HepG2 (cell line): Measurements from ENCODE around the gene KXD1. TPM values are rescaled to one million over a fixed set of nuclear protein-coding genes. Genes with fewer than 3 reads are reported as not detected.
A peak's percentile ranks its signal among the peaks of the same experiment; 100 is the strongest.

ENCODE experiments used
- DR1 ChIP-seq: sonication (generic); formaldehyde crosslinking; IDR thresholded peaks from 2 replicates; pipeline ENCODE4 v1.8.0; 2021; ENCODE audit warnings: mild to moderate bottlenecking, missing genetic modification reagents, inconsistent platforms
- FOXK2 ChIP-seq: fragments of 450-650 bp; IDR thresholded peaks from 2 replicates; pipeline ENCODE4 v1.6.1; 2016
- FOXO1 ChIP-seq: sonication (generic); formaldehyde crosslinking; IDR thresholded peaks from 2 replicates; pipeline ENCODE4 v1.4.0; 2020; ENCODE audit warnings: missing genetic modification reagents
- FOXP1 ChIP-seq, 2 experiments: fragments of 450-650 bp in 1 of 2; IDR thresholded peaks; 2 replicates each; pipeline ENCODE4 v1.6.1; 2017 to 2018; ENCODE audit warnings: antibody characterized with exemption in 1 of 2
- HDAC1 ChIP-seq: sonication (generic); formaldehyde crosslinking; IDR thresholded peaks from 2 replicates; pipeline ENCODE4 v1.5.1; 2020; ENCODE audit warnings: mild to moderate bottlenecking, missing genetic modification reagents
- HMGA1 ChIP-seq: sonication (generic); formaldehyde crosslinking; conservative IDR thresholded peaks from 2 replicates; pipeline ENCODE4 v1.4.0; 2020; ENCODE audit warnings: missing genetic modification reagents
- HMGXB4 ChIP-seq, 2 experiments: sonication (generic) in 1 of 2; formaldehyde crosslinking in 1 of 2; IDR thresholded peaks; 2 replicates each; pipeline versions ENCODE4 v1.4.0 to v1.6.1; 2018 to 2020; ENCODE audit warnings: missing genetic modification reagents in 2 of 2, borderline replicate concordance in 1 of 2, low read depth in 1 of 2, mild to moderate bottlenecking in 1 of 2, missing biosample characterization in 1 of 2
- IRF2 ChIP-seq: IDR thresholded peaks from 2 replicates; pipeline ENCODE4 v1.6.1; 2018; ENCODE audit warnings: missing genetic modification reagents, missing compliant biosample characterization
- MIER3 ChIP-seq: IDR thresholded peaks from 2 replicates; pipeline ENCODE4 v1.6.1; 2016; ENCODE audit warnings: missing compliant biosample characterization, borderline replicate concordance
- MZF1 ChIP-seq: sonication (generic); formaldehyde crosslinking; IDR thresholded peaks from 2 replicates; pipeline ENCODE4 v1.8.1; 2023; ENCODE audit warnings: mild to moderate bottlenecking, missing genetic modification reagents, borderline replicate concordance
- NFKBIZ ChIP-seq: IDR thresholded peaks from 2 replicates; pipeline ENCODE4 v1.6.1; 2018; ENCODE audit warnings: missing genetic modification reagents, missing compliant biosample characterization
- POLR2AphosphoS2 ChIP-seq: IDR thresholded peaks from 2 replicates; pipeline ENCODE4 v1.6.1; 2011; ENCODE audit warnings: low read depth, low read length, improper control_type of control experiment
- RARA ChIP-seq: IDR thresholded peaks from 2 replicates; pipeline ENCODE4 v1.6.1; 2016; ENCODE audit warnings: missing genetic modification reagents, missing compliant biosample characterization
- THAP7 ChIP-seq: sonication (generic); formaldehyde crosslinking; IDR thresholded peaks from 2 replicates; pipeline ENCODE4 v1.8.1; 2023; ENCODE audit warnings: mild to moderate bottlenecking, missing genetic modification reagents
- ZNF136 ChIP-seq: sonication (generic); formaldehyde crosslinking; IDR thresholded peaks from 2 replicates; pipeline ENCODE4 v1.8.1; 2022; ENCODE audit warnings: low read depth, mild to moderate bottlenecking, moderate library complexity, missing genetic modification reagents
- ZNF34 ChIP-seq: sonication (generic); formaldehyde crosslinking; IDR thresholded peaks from 2 replicates; pipeline ENCODE4 v1.4.0; 2020; ENCODE audit warnings: mild to moderate bottlenecking, missing genetic modification reagents, borderline replicate concordance
- ZNF350 ChIP-seq: sonication (generic); formaldehyde crosslinking; IDR thresholded peaks from 2 replicates; pipeline ENCODE4 v1.4.0; 2020; ENCODE audit warnings: mild to moderate bottlenecking, low read depth, missing genetic modification reagents, borderline replicate concordance
- ZNF674 ChIP-seq: sonication (generic); formaldehyde crosslinking; IDR thresholded peaks from 2 replicates; pipeline ENCODE4 v1.5.0; 2020; ENCODE audit warnings: low read depth, mild to moderate bottlenecking, missing genetic modification reagents
- ZNF83 ChIP-seq: sonication (generic); formaldehyde crosslinking; IDR thresholded peaks from 2 replicates; pipeline ENCODE4 v1.4.0; 2020; ENCODE audit warnings: missing genetic modification reagents, mild to moderate bottlenecking, borderline replicate concordance
- ZSCAN22 ChIP-seq: sonication (generic); formaldehyde crosslinking; IDR thresholded peaks from 2 replicates; pipeline ENCODE4 v1.4.0; 2020; ENCODE audit warnings: mild to moderate bottlenecking, missing genetic modification reagents
- ZSCAN5A ChIP-seq: sonication (generic); formaldehyde crosslinking; IDR thresholded peaks from 2 replicates; pipeline ENCODE4 v1.8.0; 2022; ENCODE audit warnings: mild to moderate bottlenecking, missing genetic modification reagents, borderline replicate concordance
- polyA plus RNA-seq, 8 experiments: library from polyadenylated mRNA; depleted of rRNA in 3 of 8; stranded (reverse) in 7 of 8; unstranded in 1 of 8; fragments of >200 nt; fragmentation: Illumina TruSeq in 4 of 8; extraction: Trizol in 4 of 8; gene quantifications; 2 replicates each; pipeline versions ENCODE4 v1.2.1 to v1.2.3, GENCODE V29; 2011 to 2016; ENCODE audit warnings: low read depth in 4 of 8, missing spikeins in 1 of 8, mixed read lengths in 1 of 8; ENCODE audit not compliant: insufficient read depth in 1 of 8
- total RNA-seq, 5 experiments: library from RNA; depleted of rRNA; stranded (reverse); fragments of >200 nt; fragmentation: Illumina TruSeq; extraction: Trizol; gene quantifications; 2 replicates each; pipeline ENCODE4 v1.2.3, GENCODE V29; 2016; ENCODE audit warnings: low read depth in 1 of 5
- TF ChIP-seq, protein P1 (sequence below): IDR thresholded peaks from 2 replicates; pipeline ENCODE4 v1.6.1; 2016; ENCODE audit warnings: missing compliant biosample characterization, missing genetic modification reagents, borderline replicate concordance
- TF ChIP-seq, protein P2 (sequence below): sonication (generic); formaldehyde crosslinking; IDR thresholded peaks from 2 replicates; pipeline ENCODE4 v1.5.1; 2020; ENCODE audit warnings: mild to moderate bottlenecking, missing genetic modification reagents, moderate library complexity

Gene KXD1
- total and polyA plus RNA-seq, 2 of the 13 experiments (the other 11 are each of a cell fraction or from before 2014, with no cell fraction given): 44.6 to 143 TPM

DNA sequence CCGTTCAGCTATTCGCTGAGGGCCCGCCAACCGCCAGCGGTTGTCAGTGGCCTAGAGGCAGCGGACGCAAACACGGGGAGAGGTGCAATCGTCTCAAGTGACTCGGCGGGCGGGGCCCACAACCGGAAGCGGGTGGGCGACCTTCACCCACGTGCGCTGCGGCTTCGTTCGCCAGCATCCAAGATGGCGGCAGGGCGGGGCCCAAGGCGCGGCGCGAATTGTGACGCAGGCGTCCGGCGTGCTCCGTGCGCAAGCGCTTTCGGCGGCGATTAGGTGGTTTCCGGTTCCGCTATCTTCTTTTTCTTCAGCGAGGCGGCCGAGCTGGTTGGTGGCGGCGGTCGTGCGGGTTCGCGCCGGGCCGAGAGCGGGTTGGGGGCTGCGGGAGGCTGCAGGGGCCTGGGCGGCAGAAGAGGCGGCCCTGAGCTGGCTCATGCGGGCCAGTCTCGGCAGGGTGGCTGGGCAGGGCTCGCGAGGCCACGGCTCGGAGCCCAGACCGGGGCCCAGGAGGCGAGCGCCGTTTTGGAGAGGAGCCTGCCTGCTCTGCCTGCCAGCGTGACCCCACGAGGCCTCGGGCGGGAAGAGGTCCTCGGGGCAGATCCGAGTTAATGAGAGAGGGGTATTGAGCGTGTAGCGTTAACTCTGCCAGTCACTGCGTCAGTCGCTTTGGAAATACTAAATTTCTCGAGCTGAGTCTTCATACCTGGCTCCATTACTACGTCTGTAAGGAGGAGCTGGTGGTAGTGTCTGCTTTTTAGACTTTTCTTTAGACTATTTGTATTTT lies 14.1 kb downstream of the KXD1 start, which contains the start of gene UBA52 (continued):
- TF ChIP-seq ZNF34 (CRISPR knock-in tag): peak; percentile 77; the same call in 1 of the 2 replicates
- peak; percentile 76 to 89; a peak in 3 of 4 replicates for TF ChIP-seq HMGXB4 (CRISPR knock-in tag; IDR thresholded peaks at IDR 0.05; ENCODE audit: borderline replicate concordance in 1 of 2, low read depth in 1 of 2)
- no peak for TF ChIP-seq ZNF136
- no peak for TF ChIP-seq THAP7 (CRISPR knock-in tag)
- peak; percentile 81; the same call in 1 of the 2 replicates for TF ChIP-seq MIER3
- TF ChIP-seq NFKBIZ (CRISPR knock-in tag): peak; percentile 64; the same call in 1 of the 2 replicates
- TF ChIP-seq FOXO1 (CRISPR knock-in tag): peak; percentile 78
- peak; percentile 67 for TF ChIP-seq FOXK2
- TF ChIP-seq ZSCAN5A: 0 out of 2 replicates have a peak, but pooled peaks have one; percentile 45
- TF ChIP-seq ZNF350: peak; percentile 84; the same call in 1 of the 2 replicates
- TF ChIP-seq, protein P1, sequence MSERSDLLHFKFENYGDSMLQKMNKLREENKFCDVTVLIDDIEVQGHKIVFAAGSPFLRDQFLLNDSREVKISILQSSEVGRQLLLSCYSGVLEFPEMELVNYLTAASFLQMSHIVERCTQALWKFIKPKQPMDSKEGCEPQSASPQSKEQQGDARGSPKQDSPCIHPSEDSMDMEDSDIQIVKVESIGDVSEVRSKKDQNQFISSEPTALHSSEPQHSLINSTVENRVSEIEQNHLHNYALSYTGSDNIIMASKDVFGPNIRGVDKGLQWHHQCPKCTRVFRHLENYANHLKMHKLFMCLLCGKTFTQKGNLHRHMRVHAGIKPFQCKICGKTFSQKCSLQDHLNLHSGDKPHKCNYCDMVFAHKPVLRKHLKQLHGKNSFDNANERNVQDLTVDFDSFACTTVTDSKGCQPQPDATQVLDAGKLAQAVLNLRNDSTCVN: peak; percentile 78
- no peak for TF ChIP-seq ZSCAN22 (CRISPR knock-in tag)
- no peak for TF ChIP-seq FOXP1 (IDR thresholded peaks at IDR 0.05)
- peak; percentile 24; the same call in 1 of the 2 replicates for TF ChIP-seq FOXP1 (CRISPR knock-in tag; IDR thresholded peaks at IDR 0.05)
- TF ChIP-seq MZF1 (CRISPR knock-in tag): no peak
- no peak for TF ChIP-seq HMGA1 (CRISPR knock-in tag)
- TF ChIP-seq DR1 (CRISPR knock-in tag): no peak; the same call in 1 of the 2 replicates
- TF ChIP-seq HDAC1 (CRISPR knock-in tag): peak; percentile 100
- TF ChIP-seq ZNF83: no peak
- no peak for TF ChIP-seq POLR2AphosphoS2
- TF ChIP-seq, protein P2, sequence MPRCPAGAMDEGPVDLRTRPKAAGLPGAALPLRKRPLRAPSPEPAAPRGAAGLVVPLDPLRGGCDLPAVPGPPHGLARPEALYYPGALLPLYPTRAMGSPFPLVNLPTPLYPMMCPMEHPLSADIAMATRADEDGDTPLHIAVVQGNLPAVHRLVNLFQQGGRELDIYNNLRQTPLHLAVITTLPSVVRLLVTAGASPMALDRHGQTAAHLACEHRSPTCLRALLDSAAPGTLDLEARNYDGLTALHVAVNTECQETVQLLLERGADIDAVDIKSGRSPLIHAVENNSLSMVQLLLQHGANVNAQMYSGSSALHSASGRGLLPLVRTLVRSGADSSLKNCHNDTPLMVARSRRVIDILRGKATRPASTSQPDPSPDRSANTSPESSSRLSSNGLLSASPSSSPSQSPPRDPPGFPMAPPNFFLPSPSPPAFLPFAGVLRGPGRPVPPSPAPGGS: peak; percentile 90
- TF ChIP-seq IRF2 (CRISPR knock-in tag): peak; percentile 96
- TF ChIP-seq RARA (CRISPR knock-in tag): peak; percentile 71
- TF ChIP-seq ZNF674 (CRISPR knock-in tag): no peak
